OCI-LY7 (cell line): ENCODE results near the gene COP1. TPM values are rescaled to one million over a fixed set of nuclear protein-coding genes. Genes with fewer than 3 reads are reported as not detected.

ENCODE experiments used
- BruUV-seq: library from RNA; stranded (reverse); fragments of 400-500 nt; replicated peaks from 2 replicates; lab custom pipeline; 2021; lab: Mats Ljungman, UMichigan
- CTCF ChIA-PET: fragments of 300-600 bp; sonication (Branson Sonifier 250); formaldehyde crosslinking; loops from one replicate; lab custom pipeline; 2022; ENCODE audit warnings: antibody characterized with exemption; ENCODE audit not compliant: unreplicated experiment; lab: Charles Lee
- POLR2A ChIA-PET: fragments of 300-600 bp; sonication (Branson Sonifier 250); formaldehyde crosslinking; loops from one replicate; lab custom pipeline; 2022; ENCODE audit warnings: antibody characterized with exemption; lab: Charles Lee
- DNase-seq: peaks from one replicate; pipeline ENCODE4 v3.0.0-alpha.2; 2015; ENCODE audit warnings: low spot score
- H2AFZ ChIP-seq: fragments of 200-600 bp; sonication (generic), shearing (Covaris generic); 2 replicates; pipeline ENCODE4 v1.6.1; 2014; ENCODE audit warnings: mild to moderate bottlenecking, antibody characterized with exemption, low read length, moderate library complexity
- H3K27ac ChIP-seq: fragments of 200-600 bp; sonication (generic); 2 replicates; pipeline ENCODE4 v1.5.1; 2014; ENCODE audit warnings: mixed run types, low read depth, mild to moderate bottlenecking, moderate library complexity, low read length, inconsistent platforms; ENCODE audit not compliant: poor library complexity, severe bottlenecking
- H3K36me3 ChIP-seq: fragments of 200-600 bp; sonication (generic); 2 replicates; pipeline ENCODE4 v1.6.1; 2014; ENCODE audit warnings: mild to moderate bottlenecking, antibody characterized with exemption, low read length, moderate library complexity, mixed read lengths; ENCODE audit not compliant: insufficient read depth
- H3K4me1 ChIP-seq: fragments of 200-600 bp; sonication (generic); 2 replicates; pipeline ENCODE4 v1.5.1; 2014; ENCODE audit warnings: mild to moderate bottlenecking, low read length; ENCODE audit not compliant: insufficient read depth, poor library complexity, severe bottlenecking
- H3K4me2 ChIP-seq: fragments of 200-600 bp; sonication (generic); 2 replicates; pipeline ENCODE4 v1.6.1; 2014; ENCODE audit warnings: mild to moderate bottlenecking, low read length
- H3K4me3 ChIP-seq: fragments of 200-600 bp; sonication (generic); 2 replicates; pipeline ENCODE4 v1.5.1; 2014; ENCODE audit warnings: mild to moderate bottlenecking, low read depth, low read length; ENCODE audit not compliant: poor library complexity, severe bottlenecking
- H3K79me2 ChIP-seq: fragments of 200-600 bp; sonication (generic); 2 replicates; pipeline ENCODE4 v1.6.1; 2016; ENCODE audit warnings: low read depth, mild to moderate bottlenecking, low read length, moderate library complexity, mixed read lengths; ENCODE audit not compliant: insufficient read depth
- H3K9me2 ChIP-seq: fragments of 200-600 bp; sonication (generic); 2 replicates; pipeline ENCODE4 v1.6.1; 2016; ENCODE audit warnings: mild to moderate bottlenecking, low read length, mixed read lengths; ENCODE audit not compliant: insufficient read depth
- H3K9me3 ChIP-seq: fragments of 200-600 bp; sonication (generic); 2 replicates; pipeline ENCODE4 v1.6.1; 2014; ENCODE audit warnings: mild to moderate bottlenecking, mixed run types, low read length, mixed read lengths
- H4K20me1 ChIP-seq: fragments of 200-600 bp; sonication (generic); 2 replicates; pipeline ENCODE4 v1.6.1; 2014; ENCODE audit warnings: mild to moderate bottlenecking, antibody characterized with exemption, low read length, moderate library complexity, mixed read lengths; ENCODE audit not compliant: insufficient read depth
- CTCF ChIP-seq: fragments of 200-600 bp; sonication (generic); conservative IDR thresholded peaks from 2 replicates; pipeline ENCODE4 v1.5.1; 2014; ENCODE audit warnings: mild to moderate bottlenecking, antibody characterized with exemption, low read length, moderate library complexity, mixed read lengths
- EZH2phosphoT487 ChIP-seq: fragments of 200-600 bp; sonication (generic); IDR thresholded peaks from 2 replicates; pipeline ENCODE4 v1.6.1; 2018; ENCODE audit warnings: low read depth, borderline replicate concordance, mild to moderate bottlenecking, mixed run types, antibody characterized with exemption, low read length, moderate library complexity, mixed read lengths
- intact Hi-C: fragments of 100-400 bp; cut with micrococcal nuclease; formaldehyde crosslinking; loops from one replicate; pipeline ENCODE4 v1.10.0; 2022; ENCODE audit not compliant: unreplicated experiment
- total RNA-seq, 2 experiments: library from RNA; depleted of rRNA in 1 of 2; stranded (reverse); fragments of >200 nt in 1 of 2; shearing (Covaris generic) in 1 of 2; gene quantifications; 2 replicates each; pipeline ENCODE4 v1.2.3, GENCODE V29; 2014 to 2022

The COP1 gene
- total RNA-seq, 2 experiments from 2014 or later: 75.2 to 76.9 TPM

GRCh38 chr1:175901076-175901836 is 305.8 kb downstream of the COP1 start:
- ChIA-PET POLR2A (no interaction called here), CTCF (no interaction called here)
- H3K79me2 ChIP-seq: no peaks in the 10 kb centered on the region
- H3K4me3 ChIP-seq: no peak overlapping the region
- no peak overlapping the region for H3K27ac ChIP-seq
- H3K9me3 ChIP-seq: no peaks in the 10 kb centered on the region
- H3K36me3 ChIP-seq: no peaks in the 10 kb centered on the region
- DNase-seq: no peak
- no peaks in the 10 kb centered on the region for H4K20me1 ChIP-seq
- no TSS peak for BruUV-seq
- no peak overlapping the region for H3K4me2 ChIP-seq
- intact Hi-C loops: no loop called here
- H2AFZ ChIP-seq: no peak overlapping the region
- no peak for TF ChIP-seq CTCF
- no peak for TF ChIP-seq EZH2phosphoT487
- no peaks in the 10 kb centered on the region for H3K4me1 ChIP-seq
- no peaks in the 10 kb centered on the region for H3K9me2 ChIP-seq

DNA sequence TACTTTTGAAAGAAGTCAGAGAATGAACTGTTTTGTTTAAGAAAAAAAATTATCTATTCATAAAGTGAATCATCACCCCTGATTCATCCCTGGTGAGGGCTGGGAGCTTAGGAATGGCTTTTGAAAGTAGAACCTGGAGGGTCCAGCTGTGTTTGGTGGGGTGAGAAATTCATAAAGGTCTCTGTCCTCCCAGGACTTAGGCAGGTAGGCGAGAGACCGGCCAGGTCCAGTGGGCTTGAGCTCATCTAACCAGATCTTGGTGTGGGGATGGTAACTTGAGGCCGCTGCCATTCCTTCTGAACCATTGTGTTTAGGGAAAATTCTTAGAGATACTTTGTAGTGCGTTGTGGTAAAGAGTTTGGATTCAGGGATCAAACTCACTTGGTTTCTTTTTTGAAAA is 306.9 kb downstream of the COP1 start:
- DNase-seq: no peak
- no TSS peak for BruUV-seq
- H3K36me3 ChIP-seq: no peaks in the 10 kb centered on the region
- no peak overlapping the region for H3K27ac ChIP-seq
- H2AFZ ChIP-seq: no peak overlapping the region
- no peaks in the 10 kb centered on the region for H4K20me1 ChIP-seq
- CTCF ChIA-PET: no interaction called here
- H3K9me3 ChIP-seq: no peaks in the 10 kb centered on the region
- POLR2A ChIA-PET: no interaction called here
- no peaks in the 10 kb centered on the region for H3K79me2 ChIP-seq
- H3K4me2 ChIP-seq: no peak overlapping the region
- H3K4me3 ChIP-seq: no peak overlapping the region
- TF ChIP-seq EZH2phosphoT487: no peak
- no peak for TF ChIP-seq CTCF
- intact Hi-C loops: no loop called here
- H3K4me1 ChIP-seq: no peaks in the 10 kb centered on the region
- H3K9me2 ChIP-seq: no peaks in the 10 kb centered on the region

GRCh38 chr1:175895966-175896365 is 311.1 kb downstream of the COP1 start:
- DNase-seq: no peak
- no peak overlapping the region for H2AFZ ChIP-seq
- TF ChIP-seq CTCF (no peak), EZH2phosphoT487 (no peak)
- ChIA-PET CTCF (no interaction called here), POLR2A (no interaction called here)
- H3K9me3 ChIP-seq: no peaks in the 10 kb centered on the region
- no peak overlapping the region for H3K4me2 ChIP-seq
- no peak overlapping the region for H3K27ac ChIP-seq
- H3K4me1 ChIP-seq: no peaks in the 10 kb centered on the region
- no peaks in the 10 kb centered on the region for H4K20me1 ChIP-seq
- H3K79me2 ChIP-seq: no peaks in the 10 kb centered on the region
- intact Hi-C loops: no loop called here
- BruUV-seq: no TSS peak
- no peak overlapping the region for H3K4me3 ChIP-seq
- H3K36me3 ChIP-seq: no peaks in the 10 kb centered on the region
- no peaks in the 10 kb centered on the region for H3K9me2 ChIP-seq
